Fibroblast of skin of back (primary cell): ENCODE results near the gene SPATA16.
"Not testable (repeated sequence)": the region's sequence is repeated elsewhere in the genome, so short reads cannot be mapped to it uniquely, and the experiment has no call there.

Experiments
- DNase-seq: peaks from one replicate; pipeline ENCODE4 v3.0.0-alpha.2; 2013

Gene SPATA16

DNA sequence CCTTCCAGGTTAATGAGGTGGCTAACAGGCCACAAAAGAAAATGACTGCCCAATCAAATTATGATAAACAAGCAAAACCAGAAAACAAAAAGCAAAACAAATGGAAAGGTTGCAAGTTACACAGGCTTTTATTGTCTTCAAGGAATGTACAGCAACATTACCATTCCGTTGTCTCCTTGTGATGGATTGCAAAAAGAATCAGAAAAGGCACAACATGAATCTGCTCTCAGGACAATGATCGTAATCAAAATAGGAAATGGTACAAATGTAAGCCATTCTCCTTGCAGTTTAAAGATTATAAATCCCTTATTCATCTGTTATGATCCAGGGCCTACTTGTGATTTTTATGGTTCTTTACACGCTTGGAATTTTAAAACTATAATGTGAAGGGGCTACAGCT, 264.7 kb downstream of the SPATA16 start:
- no peak for DNase-seq

DNA sequence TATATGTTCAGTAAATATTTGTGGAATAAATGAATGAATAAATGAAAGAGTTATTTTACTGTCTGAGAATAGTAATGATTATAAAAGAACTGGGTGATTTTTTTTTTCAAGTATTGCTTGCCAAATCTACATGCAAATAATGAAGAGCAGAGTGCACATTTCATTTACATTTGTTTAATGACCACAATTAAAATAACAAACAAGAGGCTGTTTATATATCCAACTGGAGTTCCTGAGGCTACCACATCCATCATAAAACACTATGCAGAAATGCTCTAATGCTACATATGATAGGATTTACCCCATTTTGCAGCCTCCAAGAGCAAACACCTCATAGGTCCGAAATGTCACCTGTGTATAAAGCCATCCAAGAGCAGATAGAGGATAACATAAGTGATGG, 266.0 kb downstream of the SPATA16 start:
- no peak for DNase-seq

DNA sequence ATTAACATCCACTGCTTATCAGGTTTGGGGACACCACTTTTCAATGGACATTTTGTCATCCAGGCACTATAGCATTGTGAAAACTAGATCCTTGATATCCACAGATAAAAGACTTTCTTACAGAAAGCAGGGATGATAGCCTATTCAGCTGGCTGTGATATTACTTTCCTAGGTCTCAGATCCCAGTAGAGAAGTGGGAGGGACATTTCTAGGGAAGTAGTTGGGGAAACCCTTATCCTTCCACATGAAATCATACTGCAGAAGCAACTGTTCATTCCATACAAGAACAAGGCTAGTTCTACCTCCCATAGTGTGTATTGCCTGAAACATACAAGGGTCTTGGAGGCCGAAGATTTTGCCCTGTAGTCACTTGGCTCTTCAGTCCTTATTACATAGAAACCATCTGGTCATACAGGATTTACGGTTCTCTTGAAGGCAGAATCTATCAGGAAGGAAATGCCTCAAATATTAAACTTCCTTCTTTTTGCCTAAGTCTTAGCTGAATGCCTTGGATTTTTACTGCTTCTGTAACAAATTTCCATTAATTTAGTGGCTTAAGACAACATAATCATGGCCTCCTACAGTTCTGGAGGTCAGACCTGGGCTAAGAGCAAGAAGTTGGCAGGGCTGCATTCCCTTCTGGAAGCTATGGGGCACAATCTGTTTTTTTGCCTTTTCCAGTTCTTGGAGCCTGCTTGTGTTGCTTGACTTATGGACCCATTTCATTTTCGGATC, 271.1 kb downstream of the SPATA16 start:
- DNase-seq = no peak

DNA sequence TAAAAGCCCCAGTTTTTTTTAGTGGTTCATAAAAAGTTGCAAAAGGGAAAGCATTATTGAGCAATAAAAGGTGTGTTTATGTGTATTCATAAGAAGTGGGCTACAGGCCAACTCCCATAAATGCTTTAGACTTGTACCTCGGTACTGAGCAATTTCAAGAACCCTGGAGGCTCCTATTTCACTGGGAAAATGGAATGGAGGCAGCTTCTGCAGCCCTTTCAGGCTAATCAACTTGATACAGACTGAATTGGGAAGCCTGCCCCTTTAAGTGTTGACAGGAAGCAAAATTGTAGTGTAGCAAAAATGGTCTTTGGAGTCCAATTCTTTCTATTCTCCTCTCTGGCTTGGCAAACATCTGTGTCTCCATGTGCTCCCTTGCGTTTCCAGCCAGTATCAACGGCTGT, 271.7 kb downstream of the SPATA16 start:
- DNase-seq = no peak

DNA sequence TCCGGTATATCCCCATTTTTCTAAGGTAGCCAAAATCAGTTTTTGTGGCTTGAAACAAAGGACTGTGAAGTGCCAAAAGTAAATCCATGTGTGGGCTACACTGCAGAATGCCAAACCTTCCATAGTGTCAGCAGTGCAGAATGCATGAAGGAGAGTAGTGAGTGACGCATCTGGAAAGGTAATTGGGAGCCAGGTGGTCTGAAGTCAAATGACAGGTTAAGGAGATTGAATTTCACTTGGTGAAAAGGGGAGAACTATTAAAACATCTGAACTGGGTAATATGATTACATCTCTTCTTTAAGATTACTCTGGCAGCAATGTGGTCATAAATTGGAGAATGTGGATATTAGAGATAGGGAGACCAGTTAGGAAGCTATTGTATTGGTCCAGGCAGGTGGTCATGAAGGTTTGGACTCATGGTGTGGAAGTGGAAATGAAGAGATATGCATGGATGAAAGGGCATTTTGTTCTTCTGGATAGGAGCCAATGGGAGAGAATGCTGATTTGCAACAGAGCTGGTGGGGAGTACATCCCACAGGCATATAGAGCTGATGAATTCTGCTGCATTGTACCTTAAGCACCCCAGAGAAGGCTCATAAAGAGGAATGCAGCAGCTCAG, 272.3 kb downstream of the SPATA16 start:
- no peak for DNase-seq

GRCh38 chr3:172866726-172867350, 274.2 kb downstream of the SPATA16 start:
- DNase-seq = not testable (repeated sequence)

DNA sequence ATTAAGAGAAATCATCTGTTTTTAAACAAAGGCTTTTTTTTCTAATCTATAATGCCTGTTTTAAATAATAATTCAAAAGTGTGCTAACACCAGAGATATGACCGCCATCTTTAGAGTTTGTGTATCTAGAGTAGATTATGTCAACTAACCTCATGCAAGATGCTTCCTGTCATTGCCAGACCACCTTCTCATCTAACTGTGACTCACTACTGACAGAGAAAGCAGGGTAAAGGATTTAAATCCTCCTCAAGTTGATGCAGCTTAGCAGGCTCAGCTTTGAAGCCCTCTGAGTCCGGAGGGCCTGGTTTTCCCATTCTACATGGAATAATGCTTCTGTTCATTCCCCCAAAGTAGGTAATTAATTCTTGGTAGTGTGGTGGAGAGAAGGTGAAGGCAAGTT, 282.0 kb downstream of the SPATA16 start:
- DNase-seq = peak; percentile 31

- peak; percentile 76 for DNase-seq
These were observed 284.0 kb downstream of the SPATA16 start for GRCh38 chr3:172856795-172857742.

DNA sequence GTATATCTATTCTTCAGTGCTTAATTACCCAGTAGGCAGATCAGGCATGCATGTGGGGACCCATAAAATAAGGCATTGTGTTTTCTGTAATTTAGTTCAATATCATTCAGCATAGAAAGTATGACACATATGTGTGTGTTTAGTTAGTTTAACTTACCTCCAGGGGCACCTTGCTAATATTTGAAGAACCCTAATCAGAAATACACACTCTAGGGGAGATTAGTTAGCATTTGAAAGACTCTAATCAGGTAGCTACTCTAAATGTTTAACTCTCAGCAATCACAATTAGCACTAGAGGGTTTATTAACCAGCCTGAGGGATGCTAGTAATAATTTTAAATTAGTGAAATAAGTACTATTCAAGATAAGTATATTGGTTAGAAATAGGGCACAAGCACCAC, 286.0 kb downstream of the SPATA16 start:
- DNase-seq = no peak

- DNase-seq = no peak
These were observed 286.9 kb downstream of the SPATA16 start for GRCh38 chr3:172853921-172854666.

GRCh38 chr3:172853005-172853404, 288.0 kb downstream of the SPATA16 start:
- DNase-seq = no peak

DNA sequence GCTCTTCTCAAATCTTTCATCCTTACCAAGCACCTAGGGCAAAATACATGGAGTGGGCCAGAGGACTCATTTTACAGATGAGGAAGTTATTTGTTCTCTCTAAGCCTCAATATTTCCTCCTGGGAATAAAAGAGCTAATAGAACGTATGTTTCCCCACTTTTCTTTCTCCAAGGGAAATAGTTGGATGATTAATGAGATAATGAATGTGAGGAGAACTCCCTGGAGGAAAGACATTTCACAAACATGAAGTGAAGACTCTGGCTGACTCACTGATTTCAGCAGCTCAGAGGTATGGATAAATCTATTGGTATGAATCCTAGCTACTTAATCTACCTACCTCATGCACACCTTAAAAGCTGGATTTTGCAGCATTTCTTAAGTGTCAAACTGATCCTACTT, 292.1 kb downstream of the SPATA16 start:
- DNase-seq = peak; percentile 85

- DNase-seq = no peak
These were observed 293.7 kb downstream of the SPATA16 start for GRCh38 chr3:172847292-172847691.

GRCh38 chr3:172846706-172847105, 294.3 kb downstream of the SPATA16 start:
- DNase-seq = peak; percentile 53

GRCh38 chr3:172846103-172846561, 294.9 kb downstream of the SPATA16 start:
- DNase-seq = no peak

- no peak for DNase-seq
These were observed 296.6 kb downstream of the SPATA16 start for GRCh38 chr3:172844428-172844827.

DNA sequence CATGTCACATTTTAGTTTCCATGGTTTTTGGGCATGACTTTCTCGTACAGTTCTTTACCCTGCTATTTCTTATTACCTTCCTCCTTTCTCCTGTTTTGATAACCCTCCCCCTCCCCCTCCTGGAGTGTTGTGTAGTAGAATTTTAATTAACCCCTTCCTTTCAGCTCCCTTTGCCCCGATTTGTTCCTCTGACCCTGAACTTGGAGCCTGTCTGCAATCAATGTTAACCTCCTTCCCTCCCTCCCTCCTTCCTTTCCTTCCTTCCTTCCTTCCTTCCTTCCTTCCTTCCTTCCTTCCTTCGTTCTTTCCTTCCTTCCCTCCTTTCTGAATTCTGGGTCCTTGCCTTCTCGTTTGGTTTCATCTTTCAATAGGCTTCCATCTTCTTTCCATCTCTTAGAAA, 300.1 kb downstream of the SPATA16 start:
- no peak for DNase-seq

- no peak for DNase-seq
These were observed 300.6 kb downstream of the SPATA16 start for GRCh38 chr3:172840463-172840862.

DNA sequence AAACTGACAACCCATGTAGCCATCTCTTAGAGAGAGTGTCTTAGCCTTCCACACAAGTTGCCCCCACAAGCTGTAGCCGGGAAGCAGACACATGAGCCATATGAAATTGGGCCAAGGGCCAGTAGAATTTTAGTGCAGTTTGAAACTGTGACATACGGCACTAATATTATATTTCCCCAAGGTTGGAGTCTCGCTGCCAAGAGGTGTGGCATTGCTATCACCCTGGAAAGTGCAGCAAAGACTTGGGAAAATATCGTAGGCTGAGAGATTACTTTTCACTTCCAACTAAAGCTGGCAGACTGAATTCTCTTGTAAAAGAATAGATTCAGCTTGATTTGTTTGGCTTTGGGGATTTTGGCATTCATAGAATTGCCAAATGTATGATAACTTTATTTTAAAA, 301.4 kb downstream of the SPATA16 start:
- no peak for DNase-seq
